AG08396 (cell line): ENCODE results near the gene TBC1D5.

Experiments used
- DNase-seq: peaks from one replicate; pipeline ENCODE4 v3.0.0; 2012; ENCODE audit warnings: low spot score, mixed read lengths

The TBC1D5 gene

DNA sequence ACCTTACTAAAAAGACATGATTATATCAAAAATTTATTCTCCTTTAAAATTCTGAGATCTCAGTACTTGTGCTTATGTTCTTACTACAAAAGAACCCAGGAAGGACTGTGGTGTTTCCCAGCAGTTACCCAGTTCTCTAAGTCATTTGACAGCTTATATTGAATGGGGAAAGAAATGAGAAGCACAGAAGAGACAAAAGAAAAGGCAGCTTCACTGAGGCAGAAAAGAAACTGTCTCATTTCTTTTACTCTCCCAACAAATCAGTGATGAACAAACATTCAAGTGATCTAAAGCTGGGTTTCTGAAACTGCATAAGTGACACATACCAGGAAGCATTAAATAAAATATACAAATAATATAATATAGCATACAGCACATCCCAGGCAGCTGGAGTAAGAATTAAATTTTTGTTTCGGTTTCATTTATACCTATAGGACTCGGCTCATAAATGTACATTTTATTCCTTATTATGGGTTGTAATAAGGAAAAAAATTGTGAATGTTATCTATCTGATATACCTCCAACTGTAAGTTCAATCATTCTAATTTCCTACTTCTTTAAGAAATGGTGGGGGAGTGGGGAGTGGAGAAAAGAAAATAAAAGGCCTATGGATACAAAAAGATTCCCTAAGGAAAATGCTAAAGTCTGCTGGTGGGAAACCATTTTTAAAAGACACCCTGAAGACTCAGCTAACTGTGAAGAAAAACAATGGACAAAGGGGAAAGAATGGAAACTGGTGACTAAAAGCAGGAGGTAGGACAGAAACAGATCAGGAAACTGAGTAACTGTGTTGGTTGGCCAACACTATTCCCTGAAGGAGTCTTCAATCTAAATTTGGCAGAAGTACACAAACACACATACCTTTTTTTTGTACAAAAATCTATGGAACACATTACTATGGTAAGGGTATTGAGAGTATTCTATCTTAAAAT lies 156.8 kb downstream of the TBC1D5 start:
- DNase-seq, result no peak

DNA sequence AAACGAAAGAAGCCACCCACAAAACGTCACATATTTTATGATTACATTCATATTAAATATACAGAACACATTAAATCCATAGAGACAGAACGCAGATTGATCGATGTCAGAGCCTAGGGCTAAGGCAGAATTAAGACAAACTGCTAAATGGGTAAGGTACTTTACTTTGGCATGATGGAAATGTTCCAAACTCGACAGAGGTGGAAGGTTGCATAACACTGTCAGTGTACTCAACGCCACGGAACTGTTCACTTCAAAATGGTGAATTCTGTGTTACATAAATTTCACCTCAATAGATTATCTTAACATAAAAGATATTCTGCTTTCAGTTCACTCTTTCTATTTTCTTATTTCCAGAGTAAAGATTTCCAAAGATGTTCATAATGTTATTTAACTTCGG lies 158.4 kb downstream of the TBC1D5 start:
- no peak for DNase-seq

GRCh38 chr3:17583530-17583929 lies 158.9 kb downstream of the TBC1D5 start:
- DNase-seq, result no peak

- DNase-seq, result no peak
Measured at GRCh38 chr3:17581421-17582080, 160.9 kb downstream of the TBC1D5 start.

GRCh38 chr3:17580901-17581300 lies 161.5 kb downstream of the TBC1D5 start:
- DNase-seq, result no peak

GRCh38 chr3:17579289-17580031 lies 163.0 kb downstream of the TBC1D5 start:
- DNase-seq, result no peak

DNA sequence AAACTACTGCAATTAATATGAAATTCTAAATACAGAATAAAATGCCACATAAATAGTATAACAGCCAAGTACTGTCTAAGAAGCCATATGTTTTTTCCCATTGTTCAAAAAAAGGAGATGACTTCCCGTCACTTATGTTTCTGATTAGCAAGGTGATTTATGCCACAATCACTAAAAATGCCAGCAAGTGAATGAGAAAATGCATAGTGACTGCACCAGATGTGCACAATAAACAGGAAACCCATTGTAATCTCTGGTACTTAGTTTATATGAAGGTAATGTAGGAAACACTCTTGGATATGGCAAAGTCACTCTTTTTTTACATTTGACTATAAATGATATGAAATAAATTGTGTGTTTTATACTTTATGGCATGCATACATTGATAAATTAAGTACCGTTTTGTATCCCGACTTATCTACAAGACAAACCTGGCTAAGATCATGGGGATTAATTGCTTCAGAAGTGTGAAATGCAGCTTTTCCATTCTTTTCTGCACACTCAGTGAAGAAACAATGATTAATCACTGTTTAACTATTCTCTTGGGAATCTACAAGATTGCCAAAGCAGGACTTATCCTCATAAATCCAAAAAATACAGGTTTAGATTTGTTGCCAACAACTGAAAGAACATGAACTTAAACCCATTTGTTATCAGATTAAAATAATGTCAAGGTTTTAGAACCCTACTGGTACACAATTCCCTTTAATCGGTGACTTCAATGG lies 164.5 kb downstream of the TBC1D5 start:
- DNase-seq, result no peak

- DNase-seq, result no peak
Measured at GRCh38 chr3:17573396-17573795, 169.0 kb downstream of the TBC1D5 start.

- DNase-seq, result no peak
Measured at GRCh38 chr3:17571686-17572085, 170.7 kb downstream of the TBC1D5 start.

DNA sequence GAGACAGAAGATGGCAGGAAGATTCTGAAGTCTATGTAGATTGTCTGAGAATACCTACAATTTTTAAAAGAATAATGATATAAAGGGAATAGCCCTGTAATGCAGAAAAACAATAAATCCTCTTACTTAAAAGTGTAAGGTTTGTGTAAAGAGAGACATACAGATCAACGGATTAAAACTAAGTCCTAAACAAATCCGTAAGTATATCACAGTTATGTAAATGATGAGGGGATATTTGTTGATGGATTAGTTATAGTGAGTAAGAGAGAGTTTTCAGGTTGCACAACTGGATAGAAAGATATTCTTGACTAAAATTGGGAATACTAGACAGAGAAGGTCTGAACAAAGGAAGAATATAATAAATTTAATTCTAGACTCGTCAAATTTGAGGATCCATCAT lies 179.6 kb downstream of the TBC1D5 start:
- DNase-seq, result no peak

DNA sequence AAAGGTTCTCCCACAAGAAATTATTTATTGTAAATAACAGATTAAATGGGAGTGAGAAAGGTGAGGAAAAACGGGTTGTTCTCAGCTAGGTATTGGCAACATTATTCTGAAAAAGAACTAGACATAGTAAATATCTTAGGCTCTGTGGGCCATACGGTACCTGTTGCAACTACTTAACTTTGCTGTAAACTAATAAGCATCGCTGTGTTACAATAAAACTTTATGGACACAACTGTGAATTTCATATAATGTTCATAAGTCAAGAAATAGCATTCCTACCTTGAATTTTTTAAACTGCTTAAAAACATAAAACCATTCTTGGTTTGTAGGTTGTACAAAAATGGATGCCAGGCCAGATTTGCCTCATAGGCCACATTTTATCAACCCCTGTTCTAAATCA lies 183.9 kb downstream of the TBC1D5 start:
- DNase-seq, result no peak

- DNase-seq, result no peak
Measured at GRCh38 chr3:17557749-17558463, 184.5 kb downstream of the TBC1D5 start.

DNA sequence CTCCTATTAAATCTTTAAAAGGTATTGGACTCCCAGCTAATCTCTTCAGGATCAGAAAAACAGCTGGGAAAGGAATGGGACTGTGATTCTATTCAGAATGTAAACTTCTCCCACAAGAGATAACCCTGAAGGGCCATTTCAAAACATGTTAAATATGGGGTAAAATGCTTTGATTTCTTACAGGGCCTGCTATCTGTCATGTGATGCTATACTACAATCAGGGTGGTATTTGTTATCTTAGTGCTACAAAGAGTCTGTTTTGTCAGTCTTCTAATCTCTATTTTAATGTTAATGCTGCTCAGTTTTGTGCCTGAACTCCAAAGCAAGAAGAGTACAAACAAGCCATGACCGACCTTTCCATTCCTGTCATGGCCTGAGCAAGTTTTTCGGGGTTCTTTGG lies 186.9 kb downstream of the TBC1D5 start:
- no peak for DNase-seq

DNA sequence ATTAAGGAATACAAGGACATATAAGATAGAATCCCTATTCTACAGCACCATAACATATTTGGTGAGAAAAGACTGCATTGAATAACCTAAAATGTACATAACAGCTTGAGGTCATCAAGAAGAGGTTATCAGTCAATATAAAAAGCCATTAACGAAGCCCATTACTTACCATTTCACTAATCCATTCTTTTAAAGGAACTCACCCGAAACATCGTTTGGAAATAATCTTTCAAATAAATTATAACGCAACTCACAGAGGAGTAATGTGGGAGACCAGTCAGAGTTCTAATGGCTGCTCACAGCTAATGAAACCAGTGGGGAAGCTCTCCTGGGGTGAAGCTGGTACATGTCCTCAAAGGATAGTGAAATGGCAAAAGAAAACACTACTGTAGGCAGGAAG lies 188.4 kb downstream of the TBC1D5 start:
- DNase-seq, result no peak

DNA sequence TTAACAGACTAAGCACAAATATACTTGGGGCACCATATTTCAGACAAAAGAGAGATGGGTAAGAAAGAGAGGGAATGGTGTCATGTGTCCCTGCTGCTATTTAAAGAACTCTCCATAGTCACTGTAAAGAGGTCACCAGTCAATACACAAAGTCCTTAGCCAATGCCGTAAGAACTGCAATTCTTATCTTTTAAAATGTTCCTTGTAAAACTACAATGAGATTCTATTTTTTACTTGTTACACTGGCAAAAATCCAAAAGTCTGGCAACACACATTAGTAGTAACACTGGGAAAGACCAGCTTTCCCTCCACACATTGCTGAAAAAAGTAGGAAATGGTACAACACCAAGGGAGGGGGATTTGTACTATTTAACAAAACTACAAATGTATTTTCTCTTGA lies 189.4 kb downstream of the TBC1D5 start:
- DNase-seq, result no peak

- DNase-seq, result no peak
Measured at GRCh38 chr3:17552351-17552750, 190.1 kb downstream of the TBC1D5 start.

GRCh38 chr3:17551895-17552294 lies 190.5 kb downstream of the TBC1D5 start:
- no peak for DNase-seq

GRCh38 chr3:17551333-17551732 lies 191.1 kb downstream of the TBC1D5 start:
- DNase-seq, result no peak

GRCh38 chr3:17550624-17551023 lies 191.8 kb downstream of the TBC1D5 start:
- no peak for DNase-seq

DNA sequence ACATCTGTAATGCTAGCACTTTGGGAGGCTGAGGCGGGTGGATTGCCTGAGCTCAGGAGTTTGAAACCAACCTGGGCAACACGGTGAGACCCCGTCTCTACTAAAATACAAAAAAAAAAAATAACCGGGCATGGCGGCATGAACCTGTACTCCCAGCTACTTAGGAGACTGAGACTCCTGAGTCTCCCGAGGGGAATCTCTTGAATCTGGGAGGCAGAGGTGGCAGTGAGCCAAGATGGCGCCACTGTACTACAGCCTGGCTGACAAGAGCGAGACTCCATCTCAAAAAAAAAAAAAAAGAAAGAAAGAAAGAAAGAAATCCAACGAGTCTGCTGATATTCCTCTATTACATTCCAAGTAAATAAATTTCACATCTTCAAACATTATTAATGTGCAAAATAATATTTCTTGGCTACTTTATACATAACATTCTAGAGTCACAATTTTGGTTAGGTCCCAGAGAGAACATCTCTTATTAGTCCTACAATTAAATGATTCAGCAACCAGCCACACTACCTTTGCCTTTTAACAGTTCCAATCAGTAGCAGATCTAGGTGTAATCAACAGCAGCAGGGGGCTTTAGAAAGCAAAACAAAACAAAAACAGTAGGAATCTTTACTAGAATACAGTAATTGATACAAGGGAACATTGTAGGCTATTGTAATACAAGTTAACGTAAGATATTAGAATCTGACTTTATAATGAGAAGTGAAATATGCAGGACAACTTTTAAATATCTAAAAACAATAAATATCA lies 195.8 kb downstream of the TBC1D5 start:
- DNase-seq, result no peak

DNA sequence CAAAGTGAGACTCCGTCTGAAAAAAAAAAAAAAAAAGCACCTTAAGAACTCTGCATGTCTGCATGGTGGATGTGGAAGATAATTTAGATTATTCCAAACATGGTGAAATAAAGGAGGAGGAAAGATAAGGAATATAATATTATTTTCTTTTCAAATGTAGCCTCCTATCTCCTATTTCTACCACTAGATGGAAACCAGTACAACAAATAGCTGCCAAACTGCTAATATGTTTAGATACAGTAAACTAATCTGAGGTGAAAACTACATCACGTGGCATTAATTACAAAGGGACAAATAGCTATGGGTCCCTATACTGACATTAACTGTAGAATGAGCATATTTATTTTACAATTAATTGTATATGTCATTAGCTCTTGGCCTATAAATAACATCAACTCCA lies 197.8 kb downstream of the TBC1D5 start:
- no peak for DNase-seq
